GM10266 (cell line): Measurements from ENCODE around the gene INO80.

Experiments used
- DNase-seq: peaks from one replicate; pipeline ENCODE4 v3.0.0; 2012; ENCODE audit errors: extremely low spot score
- TF ChIP-seq, protein P1 (sequence below): IDR thresholded peaks from 2 replicates; pipeline ENCODE4 v1.5.1; 2012; ENCODE audit warnings: mild to moderate bottlenecking, low read depth; ENCODE audit not compliant: control insufficient read depth, insufficient read depth; ENCODE audit errors: missing control alignments

The INO80 gene

GRCh38 chr15:41061667-41062066, 54.4 kb downstream of the INO80 start:
- no peak for DNase-seq
- TF ChIP-seq, protein P1, sequence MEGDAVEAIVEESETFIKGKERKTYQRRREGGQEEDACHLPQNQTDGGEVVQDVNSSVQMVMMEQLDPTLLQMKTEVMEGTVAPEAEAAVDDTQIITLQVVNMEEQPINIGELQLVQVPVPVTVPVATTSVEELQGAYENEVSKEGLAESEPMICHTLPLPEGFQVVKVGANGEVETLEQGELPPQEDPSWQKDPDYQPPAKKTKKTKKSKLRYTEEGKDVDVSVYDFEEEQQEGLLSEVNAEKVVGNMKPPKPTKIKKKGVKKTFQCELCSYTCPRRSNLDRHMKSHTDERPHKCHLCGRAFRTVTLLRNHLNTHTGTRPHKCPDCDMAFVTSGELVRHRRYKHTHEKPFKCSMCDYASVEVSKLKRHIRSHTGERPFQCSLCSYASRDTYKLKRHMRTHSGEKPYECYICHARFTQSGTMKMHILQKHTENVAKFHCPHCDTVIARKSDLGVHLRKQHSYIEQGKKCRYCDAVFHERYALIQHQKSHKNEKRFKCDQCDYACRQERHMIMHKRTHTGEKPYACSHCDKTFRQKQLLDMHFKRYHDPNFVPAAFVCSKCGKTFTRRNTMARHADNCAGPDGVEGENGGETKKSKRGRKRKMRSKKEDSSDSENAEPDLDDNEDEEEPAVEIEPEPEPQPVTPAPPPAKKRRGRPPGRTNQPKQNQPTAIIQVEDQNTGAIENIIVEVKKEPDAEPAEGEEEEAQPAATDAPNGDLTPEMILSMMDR: no peak

DNA sequence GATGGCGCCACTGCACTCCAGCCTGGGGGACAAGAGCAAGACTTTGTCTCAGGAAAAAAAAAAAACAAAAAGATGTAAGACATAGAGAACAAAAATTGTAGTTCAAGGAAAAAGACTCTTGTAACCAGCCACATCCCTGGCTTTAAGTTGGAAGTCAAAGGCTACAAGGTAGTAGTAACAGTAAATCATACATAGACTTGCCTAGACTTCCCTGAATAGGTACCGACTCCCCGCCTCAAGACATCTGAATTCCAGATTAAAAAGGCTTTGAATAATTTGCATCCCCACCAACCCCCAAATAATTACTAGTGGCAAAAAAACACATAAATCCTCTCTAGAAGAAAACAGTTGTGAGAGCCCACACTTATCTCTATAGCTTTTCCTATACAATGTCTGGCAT, 55.6 kb downstream of the INO80 start:
- no peak for DNase-seq
- TF ChIP-seq, protein P1: no peak

GRCh38 chr15:41056810-41057209, 59.3 kb downstream of the INO80 start:
- TF ChIP-seq, protein P1: no peak
- no peak for DNase-seq

DNA sequence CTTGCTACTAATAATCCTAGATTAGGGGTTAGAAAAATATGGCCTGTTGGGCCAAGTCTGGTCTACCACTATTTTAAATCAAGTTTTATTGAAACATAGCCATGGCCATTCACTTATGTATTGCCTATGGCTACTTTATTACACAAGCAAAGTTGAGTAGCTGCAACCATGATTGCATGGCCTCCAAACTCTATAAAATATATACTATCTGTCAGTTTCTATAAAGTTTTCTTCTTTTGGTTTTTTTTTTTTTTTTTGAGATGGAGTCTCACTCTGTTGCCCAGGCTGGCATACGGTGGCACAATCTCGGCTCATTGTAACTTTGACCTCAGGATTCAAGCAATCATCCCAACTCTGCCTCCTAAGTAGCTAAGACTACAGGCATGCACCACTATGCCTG, 60.4 kb downstream of the INO80 start:
- TF ChIP-seq, protein P1: no peak

DNA sequence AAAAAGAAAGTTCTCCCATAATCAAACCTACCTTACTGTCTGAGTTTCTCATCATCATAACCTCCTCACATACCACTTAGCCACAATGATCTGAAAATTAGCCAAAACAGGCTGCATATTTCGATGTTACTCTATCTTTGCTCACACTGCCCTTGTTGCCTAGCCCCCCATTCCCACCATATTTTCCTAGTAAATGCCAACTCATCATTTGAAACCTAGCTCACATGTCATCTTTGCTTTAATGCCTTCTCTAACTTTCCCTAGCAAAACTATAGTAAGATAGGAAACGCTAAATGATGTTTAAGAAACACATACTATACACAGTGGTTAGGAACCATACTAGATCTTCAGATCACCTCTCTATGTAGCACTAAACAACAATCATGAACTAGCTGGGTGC, 64.9 kb downstream of the INO80 start:
- DNase-seq: no peak
- TF ChIP-seq, protein P1: no peak

More for the DNA sequence above, 60.4 kb downstream of the INO80 start:
- no peak for DNase-seq

DNA sequence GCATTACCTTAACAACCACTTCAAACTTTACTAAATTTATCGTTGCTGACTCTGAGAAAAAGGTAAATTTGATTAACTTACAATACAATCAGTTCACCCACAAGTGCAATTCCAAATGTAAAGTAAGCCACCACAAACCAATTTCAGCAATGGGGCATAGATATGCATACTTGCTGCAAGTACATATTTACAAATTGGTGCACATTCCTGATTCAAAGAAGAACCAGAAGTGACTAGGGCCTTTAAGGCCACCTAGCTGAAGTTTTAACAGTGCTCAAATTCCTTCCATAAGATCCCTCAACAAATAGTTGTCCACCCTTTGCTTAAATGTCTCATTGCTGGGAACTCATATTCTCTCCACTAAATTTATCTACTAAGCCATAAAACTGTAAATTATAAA, 67.2 kb downstream of the INO80 start:
- TF ChIP-seq, protein P1: no peak
- DNase-seq: no peak

GRCh38 chr15:41048397-41048796, 67.7 kb downstream of the INO80 start:
- no peak for DNase-seq
- TF ChIP-seq, protein P1: no peak
